K562 treated with DMSO at 1 percent for 48 hours (cell line): ENCODE measurements around the gene SPDYA. TPM values are rescaled to one million over a fixed set of nuclear protein-coding genes. Genes with fewer than 3 reads are reported as not detected.

Experiments
- total RNA-seq: library from RNA; unstranded; fragments of 300-600 nt; gene quantifications from 2 replicates; pipeline ENCODE4 v1.2.3, GENCODE V29; 2022; ENCODE audit warnings: low replicate concordance; ENCODE audit errors: extremely low read depth

Gene SPDYA
- not detected in 2 replicates for total RNA-seq

DNA sequence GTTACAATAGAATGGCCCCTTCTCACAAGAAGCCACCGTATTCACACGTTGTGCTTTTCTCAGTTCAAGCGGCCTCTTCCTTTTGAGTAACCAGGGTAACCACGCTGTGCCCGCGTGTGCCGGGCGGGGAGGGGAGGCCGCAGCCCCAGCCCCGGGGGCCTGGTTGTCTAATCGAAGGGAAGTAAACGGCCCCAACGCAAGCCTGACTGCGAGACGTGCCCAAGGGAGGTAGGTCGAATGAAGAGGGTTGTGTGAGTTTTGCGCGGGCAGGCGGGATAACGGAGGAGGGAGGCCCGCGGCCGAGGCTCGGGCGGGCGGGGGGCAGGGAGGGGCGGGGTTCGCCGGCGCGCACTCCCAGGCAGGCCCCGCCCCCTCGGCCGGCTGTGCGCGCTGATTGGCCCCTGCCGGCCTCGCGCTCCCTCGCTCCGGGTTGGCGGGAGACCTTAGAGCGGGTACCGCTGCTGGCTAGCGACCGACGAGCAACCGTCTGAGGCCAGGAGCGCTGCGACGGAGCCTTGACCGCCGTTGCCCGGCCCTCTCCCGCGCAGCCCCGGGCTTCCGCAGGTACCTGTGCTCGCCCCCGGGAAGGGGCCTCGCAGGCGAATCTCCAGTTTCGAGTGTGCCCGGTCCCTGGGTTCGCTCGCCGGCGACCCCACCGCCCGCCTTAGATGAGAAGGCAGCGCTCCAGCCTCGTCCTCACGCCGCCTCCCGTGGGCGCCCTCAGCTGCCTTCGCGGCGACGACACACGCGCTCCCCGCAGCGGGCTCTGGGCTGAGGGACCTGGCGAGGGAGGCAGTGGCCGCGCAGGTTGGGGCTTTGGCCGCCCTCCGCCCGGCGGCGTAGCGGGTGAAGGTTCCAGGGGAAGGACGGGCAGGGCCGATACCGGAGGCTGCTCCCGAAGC is at the start of gene SPDYA:
Gene SPDYA, plus strand, starts transcription at position 451 of the 902 bp plus-strand sequence. CDS start 5,181 bp downstream, outside the sequence.

DNA sequence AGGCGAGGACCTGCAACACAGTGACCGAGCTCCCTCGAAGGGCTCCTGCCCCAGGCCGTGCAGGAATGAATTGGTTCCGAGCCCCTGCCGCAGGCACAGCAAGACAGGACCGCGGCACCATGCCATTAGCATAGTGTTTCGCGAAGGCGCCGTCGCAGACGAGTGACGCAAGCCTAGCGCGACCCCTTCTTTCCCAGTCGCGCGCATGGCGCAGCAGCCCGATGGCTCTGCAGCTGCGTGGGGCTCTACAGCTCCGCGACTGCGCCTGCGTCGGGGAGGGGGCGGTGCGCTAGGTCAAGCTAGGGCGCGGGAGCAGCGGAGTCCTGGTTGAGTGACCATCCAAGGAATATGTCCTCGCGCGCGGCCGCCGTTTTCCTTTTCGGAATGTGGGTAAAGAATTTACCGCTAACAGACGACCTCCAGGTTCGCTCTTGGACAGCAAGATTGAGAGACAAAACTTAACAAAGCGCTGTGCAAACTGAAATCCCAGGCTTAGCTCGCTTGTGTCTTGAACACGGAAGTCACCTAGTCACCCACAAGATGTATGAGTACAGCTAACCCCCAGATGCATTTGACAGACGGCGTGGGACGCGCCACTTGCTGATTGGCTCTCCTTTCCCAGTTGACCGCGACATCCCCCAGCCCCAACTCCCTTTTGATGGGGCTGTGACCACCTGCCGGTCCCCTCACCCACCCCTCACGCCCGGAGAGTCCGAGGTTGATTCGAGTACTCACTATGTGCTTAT is 59.7 kb downstream of the SPDYA start, which contains the start of gene TRMT61B:
Gene TRMT61B, minus strand, starts transcription at position 164 of the 746 bp plus-strand sequence. Its CDS starts 32 bp downstream, at position 132.

DNA sequence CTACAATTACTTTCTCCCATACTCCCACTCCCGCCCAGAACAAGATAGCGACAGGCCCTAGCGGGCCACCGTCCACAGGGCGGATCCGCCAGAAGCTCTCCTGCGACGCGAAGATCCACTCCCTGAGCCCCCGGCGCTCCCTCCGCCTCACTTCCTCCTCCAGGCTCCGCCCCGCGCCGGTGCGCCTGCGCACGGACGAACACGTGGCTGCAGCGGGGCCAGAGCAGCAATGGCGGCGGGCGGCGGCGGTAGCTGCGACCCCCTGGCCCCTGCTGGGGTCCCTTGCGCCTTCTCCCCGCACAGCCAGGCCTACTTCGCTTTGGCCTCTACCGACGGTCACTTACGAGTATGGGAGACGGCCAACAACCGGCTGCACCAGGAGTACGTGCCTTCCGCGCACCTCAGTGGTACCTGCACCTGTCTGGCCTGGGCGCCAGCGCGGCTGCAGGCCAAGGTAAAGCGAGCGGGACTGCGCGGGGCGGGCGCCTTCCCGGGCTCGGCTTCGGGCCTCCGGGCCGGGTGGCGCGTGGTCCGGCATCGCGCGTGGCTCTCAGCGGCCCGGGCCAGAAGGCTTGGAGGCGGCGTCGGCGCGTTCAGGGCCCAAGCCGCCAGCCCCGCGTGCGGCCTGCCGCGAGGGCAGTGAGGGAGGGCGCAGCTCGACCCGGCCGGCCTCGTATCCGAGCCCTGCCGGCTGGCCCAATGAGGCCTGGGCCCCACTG is 84.0 kb downstream of the SPDYA start, which contains the start of gene WDR43:
Gene WDR43, plus strand, starts transcription at position 198 of the 719 bp plus-strand sequence. Its CDS starts 32 bp downstream, at position 230.

Other genes with a start within 250 kb of the SPDYA start
- not detected in 2 replicates for gene PPP1CB, start 59.0 kb upstream of the SPDYA start, total RNA-seq
- not detected in 2 replicates for gene TRMT61B, start 59.5 kb downstream of the SPDYA start, total RNA-seq
- gene WDR43, start 83.8 kb downstream of the SPDYA start, total RNA-seq, result not detected in 2 replicates
- gene TOGARAM2, start 170.5 kb downstream of the SPDYA start, total RNA-seq, result not detected in 2 replicates